Measurements from ENCODE around the gene GRPEL1.
A peak's percentile ranks its signal among the peaks of the same experiment; 100 is the strongest.

The GRPEL1 gene

DNA sequence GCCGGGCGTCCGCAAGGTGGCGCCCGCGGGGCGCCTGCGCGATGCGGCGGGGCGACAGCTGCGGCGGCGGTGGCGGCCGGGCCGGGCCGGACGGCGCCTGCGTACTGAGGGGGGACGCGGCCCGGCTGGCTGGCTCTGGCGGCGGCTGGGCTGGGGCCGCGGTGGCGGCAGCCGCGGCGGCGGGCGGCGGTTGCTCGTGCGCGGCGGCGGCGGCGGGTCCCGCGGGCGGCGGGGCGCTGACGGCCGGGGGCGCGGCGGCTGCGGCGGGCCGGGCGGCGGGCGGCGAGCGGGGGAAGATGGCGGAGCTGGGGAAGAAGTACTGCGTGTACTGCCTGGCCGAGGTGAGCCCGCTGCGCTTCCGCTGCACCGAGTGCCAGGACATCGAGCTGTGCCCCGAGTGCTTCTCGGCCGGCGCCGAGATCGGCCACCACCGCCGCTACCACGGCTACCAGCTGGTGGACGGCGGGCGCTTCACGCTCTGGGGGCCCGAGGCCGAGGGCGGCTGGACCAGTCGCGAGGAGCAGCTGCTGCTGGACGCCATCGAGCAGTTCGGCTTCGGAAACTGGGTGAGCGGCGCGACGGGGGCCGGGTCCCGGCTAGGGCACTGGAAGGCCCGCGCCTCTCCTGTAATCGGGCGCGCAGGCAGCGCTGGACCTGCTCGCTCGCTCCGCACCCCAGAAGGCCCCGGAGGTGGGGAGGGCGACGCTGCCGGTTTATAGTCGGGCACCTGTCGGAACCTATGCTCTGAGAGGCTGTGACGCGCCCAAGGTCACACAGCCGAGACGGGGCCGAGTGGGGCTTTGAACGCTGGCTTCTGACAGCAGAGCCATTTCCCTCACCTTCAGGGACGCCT lies 24.4 kb downstream of the GRPEL1 start, which contains the start of gene TADA2B:
TADA2B (plus strand) TSS at position 89 of the 853 bp plus-strand sequence; CDS start at position 297, 208 bp downstream.
- no peak for DNase-seq

DNA sequence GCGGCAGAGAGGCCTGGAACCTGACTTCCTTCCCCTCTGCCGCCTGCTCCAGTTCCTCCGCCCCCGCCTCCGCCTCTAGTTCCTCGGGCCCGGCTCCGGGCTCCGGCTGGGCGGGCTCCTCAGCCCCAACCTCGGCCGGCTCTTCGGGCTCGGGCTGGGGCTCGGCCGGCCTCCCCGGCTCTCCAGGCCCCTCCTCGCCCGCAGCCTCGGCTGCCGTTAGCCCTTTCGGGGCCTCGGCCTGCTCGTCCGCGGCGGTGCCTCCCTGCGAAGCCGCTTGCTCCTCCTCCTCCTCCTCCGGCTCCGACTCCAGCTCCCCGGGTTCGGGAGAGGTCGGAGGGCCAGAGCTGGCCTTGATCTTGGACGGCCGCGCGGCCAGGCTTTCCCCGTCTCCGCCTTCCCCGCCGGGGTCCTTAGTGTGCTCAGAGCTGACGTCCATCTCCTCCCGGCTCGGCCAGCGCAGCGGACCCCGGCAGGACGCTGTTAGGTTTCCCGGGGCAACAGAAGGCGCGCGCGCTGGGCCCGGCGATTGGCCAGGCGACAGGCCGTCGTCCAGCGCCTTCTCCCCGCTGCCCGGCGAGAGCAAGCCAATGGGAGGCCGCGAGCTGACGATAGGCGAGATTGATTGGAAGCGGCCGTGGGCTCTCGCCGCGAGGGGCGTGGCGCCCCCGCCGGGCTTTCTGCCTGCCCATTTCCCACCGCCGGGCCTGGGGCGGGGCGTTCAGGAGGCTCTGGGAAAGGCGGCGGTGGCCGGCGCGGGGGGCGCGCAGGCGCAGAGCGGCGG lies 25.2 kb downstream of the GRPEL1 start:
- DNase-seq = peak; percentile 78 to 90

DNA sequence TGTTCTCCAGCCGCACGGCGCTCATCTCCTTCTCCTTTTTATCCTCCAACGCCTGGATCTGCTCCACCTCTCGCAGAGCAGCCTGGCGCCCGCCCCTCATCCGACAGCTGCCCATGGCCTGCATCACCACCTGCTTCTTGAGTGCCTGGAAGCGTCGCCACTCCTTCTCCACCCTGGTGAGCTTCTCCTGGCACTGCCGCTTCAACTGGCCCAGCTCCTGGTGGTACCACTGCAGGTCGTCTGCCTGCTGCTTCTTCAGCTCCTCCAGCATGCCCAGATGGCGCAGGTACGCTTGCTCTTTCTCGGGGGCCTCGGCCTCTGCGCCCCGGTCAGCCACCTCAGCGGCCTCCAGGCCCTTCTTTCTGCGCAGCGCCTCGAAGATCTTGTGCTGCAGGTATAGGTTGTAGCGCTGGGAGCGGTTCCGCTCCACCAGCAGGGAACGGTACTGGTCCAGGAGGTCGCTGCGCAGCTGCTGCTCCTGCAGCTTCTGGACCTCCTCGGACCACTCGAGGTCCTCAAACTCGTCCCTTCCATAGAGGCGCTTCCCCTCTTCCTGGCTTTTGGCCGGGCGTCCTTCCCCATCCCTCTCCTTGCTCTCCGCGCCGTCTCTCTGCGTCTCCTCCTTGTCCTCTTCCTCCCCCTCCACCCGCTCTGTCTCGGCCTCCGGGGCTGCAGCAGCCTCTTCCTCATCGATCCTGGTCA lies 25.9 kb downstream of the GRPEL1 start:
- peak in 1 of 2 experiments; percentile 12 for DNase-seq

GRCh38 chr4:7041246-7041645 lies 26.6 kb downstream of the GRPEL1 start:
- no peak for DNase-seq

GRCh38 chr4:7040765-7041164 lies 27.1 kb downstream of the GRPEL1 start:
- DNase-seq = no peak

- DNase-seq = no peak
Measured at GRCh38 chr4:7037425-7037824, 30.4 kb downstream of the GRPEL1 start.

DNA sequence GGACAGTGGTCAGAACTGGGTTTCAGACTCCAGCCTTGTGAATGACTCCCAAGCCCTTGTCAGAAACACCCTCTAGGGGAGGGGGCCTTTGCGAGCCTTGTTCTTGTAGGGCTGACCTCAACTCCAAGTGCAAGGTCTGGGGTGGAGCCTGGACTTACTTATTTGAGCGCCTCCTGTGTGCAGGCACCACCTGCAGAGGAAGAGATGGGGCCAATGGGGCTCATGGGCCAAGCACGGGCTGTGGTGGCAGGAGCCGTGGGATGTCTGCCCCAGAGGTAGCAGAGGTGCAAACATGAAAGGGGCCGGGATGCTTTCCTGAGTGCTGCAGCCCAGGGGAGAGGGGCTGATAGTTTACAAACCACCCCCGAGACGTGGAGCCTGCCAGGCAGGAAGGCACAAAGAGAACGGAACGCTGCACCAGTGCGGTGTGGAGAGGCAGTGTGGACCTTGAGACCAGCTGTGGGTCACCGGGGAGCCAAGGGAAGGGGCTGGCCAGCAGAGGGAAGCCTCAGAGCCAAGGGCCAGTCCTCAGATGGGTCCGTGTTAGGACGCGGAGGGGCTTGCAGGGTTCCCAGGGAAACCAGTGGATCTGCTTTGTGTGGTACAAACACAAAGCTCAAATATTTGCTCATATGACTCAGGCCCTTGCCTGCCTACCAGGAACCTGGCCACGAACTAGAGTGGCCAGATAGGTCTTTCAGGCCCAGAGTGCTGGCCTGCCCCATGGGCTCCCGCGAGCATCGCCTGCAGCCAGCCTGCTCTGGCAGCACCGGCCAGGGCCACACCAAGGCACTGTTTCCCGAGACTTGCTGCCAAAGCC lies 33.4 kb downstream of the GRPEL1 start:
- DNase-seq = no peak

GRCh38 chr4:7032596-7032995 lies 35.3 kb downstream of the GRPEL1 start:
- no peak for DNase-seq

GRCh38 chr4:7031558-7032449 lies 36.1 kb downstream of the GRPEL1 start:
- DNase-seq = no peak

DNA sequence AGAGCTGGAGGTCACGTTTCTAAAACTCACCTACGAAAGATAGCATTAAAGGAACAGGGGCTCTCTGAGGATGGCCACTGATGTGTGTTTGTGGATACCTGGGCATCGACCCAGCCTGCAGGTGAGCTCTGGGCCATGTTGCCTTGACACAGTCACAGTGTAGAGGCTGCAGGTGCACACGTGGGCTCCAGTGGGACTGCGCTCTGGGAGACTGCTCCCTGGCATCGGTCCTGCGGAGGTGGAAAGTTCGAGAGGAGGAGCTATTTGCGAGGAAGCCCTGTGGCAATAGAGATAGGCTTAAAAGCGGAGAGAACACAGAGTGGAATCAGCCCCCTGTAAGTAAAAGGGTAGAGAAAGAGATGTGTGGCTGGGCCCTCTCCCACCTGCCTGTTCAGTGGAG lies 37.0 kb downstream of the GRPEL1 start:
- no peak for DNase-seq

GRCh38 chr4:7029921-7030320 lies 37.9 kb downstream of the GRPEL1 start:
- no peak for DNase-seq

DNA sequence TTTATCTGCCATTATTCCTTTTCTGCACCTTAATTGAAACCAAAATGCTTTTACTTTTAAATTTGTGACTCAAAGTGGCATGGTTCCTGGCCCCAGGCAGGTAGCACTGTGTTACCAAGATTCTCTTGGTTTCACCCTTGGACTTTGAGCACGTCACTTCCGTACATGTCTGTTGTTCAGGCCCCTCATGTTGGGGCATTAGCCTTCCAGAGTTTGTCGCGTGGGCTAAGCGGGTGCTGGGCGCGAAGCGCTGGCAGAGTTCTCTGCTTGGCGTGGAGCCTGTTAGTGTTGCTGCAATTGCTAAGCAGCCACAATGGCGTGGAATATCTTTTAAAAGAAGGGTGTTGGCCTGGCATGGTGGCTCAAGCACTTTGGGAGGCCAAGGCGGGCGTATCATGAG lies 38.7 kb downstream of the GRPEL1 start:
- DNase-seq = no peak

DNA sequence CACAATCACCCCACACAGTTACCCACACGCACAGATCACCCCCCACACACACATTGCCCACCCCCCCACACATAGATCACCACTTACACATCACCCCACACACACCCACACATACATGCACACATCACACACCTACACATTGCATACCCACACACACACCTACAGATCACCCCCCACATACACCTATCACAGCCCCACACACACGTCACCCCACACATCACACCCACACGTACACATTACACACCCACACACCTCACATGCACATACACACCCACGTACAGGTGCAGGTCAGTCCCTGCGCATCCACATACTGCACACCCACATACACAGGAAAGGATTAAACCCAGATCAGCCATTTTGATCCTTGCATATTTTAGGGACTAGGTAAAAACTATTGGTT lies 40.0 kb downstream of the GRPEL1 start:
- DNase-seq = no peak

GRCh38 chr4:7027284-7027683 lies 40.6 kb downstream of the GRPEL1 start:
- no peak for DNase-seq

GRCh38 chr4:7026107-7026506 lies 41.8 kb downstream of the GRPEL1 start:
- no peak for DNase-seq

DNA sequence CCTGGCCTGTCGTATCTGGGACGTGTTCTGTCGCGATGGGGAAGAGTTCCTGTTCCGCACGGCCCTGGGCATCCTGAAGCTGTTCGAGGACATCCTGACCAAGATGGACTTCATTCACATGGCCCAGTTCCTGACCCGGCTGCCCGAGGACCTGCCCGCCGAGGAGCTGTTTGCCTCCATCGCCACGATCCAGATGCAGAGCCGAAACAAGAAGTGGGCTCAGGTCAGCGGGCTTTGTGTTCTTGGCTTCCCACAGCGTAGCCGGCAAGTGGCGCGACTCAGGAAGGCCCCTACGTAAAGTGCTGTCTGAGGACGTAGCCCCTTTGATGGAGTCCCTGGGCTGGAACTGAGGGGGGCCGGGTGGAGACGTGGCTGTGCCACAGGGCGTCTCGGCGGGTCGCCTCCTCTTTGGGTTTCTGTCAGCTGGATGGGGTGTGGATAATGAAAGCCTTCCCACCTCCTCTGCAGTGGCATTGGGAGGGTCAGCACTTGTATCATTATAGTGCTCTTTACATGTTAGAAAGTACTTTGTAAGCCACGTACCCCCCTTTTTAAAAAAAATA lies 42.7 kb downstream of the GRPEL1 start:
- DNase-seq = no peak

DNA sequence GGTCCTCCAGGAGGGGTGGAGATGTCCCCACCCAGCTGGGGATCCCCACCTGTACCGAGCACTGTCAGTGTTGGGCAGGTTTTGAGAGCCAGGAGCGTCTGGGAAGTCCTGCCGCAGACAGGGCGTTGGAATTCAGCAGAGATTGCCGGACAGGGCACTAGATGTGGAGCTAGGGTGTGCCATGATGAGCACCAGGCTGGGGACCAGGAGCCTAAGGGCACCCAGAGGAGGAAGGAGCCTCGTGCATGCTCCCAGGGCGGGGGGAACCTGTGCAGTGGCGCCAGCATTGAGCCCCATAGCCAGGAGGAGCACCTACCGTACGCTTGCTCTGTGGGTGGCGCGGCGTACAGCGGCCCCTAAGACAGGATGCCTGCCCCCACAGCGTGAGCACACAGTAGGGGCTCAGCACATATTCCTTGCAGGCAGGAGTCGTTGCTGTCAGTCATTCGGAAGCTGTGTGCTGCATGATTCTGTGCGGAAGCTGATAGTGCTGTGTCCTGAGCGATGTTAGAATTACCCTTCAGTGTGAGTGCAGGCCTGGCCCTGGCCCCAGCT lies 43.5 kb downstream of the GRPEL1 start:
- no peak for DNase-seq

DNA sequence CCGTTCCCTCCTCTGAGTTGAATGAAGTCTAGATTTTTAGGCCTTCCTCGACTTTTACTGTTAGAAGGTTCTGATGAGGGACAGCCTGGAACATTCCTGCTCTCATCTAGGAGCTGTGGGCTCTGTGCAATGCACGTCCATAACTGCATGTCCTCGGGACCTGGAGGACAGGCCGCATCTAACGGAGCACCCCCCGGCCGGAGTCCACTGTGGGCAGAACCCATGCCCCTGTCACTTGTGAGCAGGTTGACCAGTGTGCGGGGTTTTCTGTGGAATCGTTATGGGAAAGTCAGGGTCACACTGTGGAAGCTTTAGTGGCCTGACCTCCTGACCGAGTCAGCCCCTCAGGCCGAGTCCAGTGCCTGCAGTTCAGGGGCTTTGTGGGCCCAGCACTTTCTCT lies 44.0 kb downstream of the GRPEL1 start:
- DNase-seq = no peak

GRCh38 chr4:7023486-7023885 lies 44.4 kb downstream of the GRPEL1 start:
- DNase-seq = no peak

DNA sequence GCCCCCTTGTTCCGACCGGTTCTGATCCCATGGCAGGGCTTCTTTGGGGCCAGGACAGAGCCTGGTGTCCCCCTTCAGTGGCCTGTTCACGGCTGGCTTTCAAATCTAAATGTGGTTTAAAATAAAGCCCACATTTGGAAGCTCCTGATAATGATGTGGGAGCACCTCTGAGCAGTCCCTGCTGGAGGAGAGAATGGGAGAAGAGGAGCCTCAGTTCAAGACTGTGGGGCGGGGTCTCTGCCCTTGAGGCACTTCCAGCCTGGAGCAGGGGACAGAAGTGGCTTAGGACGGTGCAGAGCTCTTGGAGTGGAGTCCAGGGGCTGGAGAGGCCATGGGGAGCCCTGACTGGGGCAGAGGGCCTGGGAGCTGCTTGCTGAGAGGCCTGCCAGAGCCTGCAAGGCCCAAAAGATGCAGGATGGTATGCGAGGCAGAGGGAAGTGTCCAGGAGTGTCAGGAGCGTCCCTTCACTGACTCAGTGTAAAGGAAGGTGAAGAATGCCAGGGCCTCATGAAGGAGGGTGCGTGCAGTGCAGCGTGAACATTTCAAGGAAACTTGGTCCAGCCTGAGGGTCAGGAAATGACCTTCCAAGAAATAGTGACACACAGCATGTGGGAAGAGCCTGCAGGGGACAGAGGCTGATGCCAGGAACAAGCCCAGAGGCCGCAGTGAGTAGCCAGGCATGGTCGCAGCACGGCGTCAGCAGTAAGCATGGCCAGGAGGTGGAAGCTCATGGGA lies 45.8 kb downstream of the GRPEL1 start:
- DNase-seq = no peak
